M059J (cell line): Measurements from ENCODE around the gene PAX3. TPM values are rescaled to one million over a fixed set of nuclear protein-coding genes. Genes with fewer than 3 reads are reported as not detected.

Experiments
- DNase-seq: peaks from one replicate; pipeline ENCODE4 v3.0.0-alpha.2; 2012; ENCODE audit warnings: low read depth
- total RNA-seq: library from RNA; depleted of rRNA; stranded (reverse); fragments of >200 nt; shearing (Covaris generic); gene quantifications from 2 replicates; pipeline ENCODE4 v1.2.3, GENCODE V29; 2014

The PAX3 gene
- total RNA-seq, 1 experiment from 2014 or later, result 11.2 TPM

- peak; percentile 68 for DNase-seq
These were observed 1.7 kb downstream of the PAX3 start for GRCh38 chr2:222296911-222297599.

DNA sequence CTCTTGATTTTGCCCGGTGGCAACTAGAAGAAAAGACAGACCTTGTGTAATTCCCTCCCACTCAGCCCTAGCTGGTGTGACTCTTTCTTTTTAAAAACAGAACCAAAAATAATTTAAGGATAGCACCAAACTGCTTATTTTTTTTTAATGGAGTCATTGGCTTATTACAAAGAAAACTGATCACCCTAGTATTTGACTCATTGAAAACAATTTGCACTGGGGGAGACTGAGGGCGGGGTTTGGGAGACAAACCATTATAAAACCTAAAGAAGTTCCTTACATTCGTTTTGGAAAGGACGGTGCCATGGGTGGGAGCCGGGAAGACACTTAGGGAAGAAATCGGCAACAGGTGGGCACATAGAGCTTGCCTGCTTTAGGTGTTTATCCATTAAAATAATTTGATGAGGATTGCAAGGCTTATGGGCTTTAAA is 2.5 kb downstream of the PAX3 start:
- DNase-seq, result no peak

DNA sequence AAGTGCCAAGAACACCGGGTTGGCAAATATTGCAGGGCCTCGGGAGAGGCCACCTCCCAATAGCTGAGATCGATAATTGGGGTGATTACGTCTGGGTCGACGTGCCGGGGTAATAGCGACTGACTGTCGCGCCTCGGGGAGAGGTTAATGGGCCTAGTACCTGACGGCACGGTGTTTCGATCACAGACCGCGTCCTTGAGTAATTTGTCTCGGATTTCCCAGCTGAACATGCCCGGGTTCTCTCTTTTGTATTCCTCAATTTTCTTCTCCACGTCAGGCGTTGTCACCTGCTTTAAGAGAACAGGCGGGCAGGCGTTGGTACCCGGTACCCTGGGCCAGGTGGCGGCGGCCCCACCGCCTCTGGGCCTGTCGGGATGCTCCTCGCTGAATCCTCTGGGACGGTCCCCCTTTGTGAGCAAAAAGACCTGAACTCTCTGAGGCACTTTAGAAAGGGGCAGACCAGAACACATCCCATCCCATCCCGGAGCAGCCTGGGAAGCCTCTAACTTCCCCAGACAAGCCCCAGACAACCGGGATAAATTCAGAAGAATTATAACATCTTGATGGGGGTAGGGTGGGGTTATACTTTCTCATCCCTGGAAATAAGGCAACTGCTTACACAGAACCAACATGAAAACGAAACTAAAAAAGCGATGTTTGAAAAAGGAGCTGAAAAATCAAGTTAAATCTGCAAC is 3.3 kb downstream of the PAX3 start:
- DNase-seq, result no peak

DNA sequence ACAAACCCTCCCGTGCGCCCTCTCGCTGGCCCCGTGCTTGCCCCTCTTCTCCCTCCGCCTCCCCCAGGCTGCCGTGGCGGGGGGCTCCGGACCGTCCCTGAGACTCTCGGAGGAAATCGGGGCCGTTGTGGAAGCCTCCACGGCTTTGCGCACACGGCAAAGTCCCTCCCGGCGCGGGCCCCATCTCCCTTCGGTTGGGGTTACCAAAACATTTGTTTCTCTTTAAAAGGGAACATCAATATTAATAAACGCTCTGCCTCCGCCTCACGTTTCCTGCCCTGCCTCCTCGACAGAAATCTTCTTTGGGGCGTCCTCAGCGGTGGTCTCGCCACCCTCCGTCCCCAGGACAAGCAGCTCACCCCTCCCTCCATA is 3.8 kb downstream of the PAX3 start:
- DNase-seq, result no peak

DNA sequence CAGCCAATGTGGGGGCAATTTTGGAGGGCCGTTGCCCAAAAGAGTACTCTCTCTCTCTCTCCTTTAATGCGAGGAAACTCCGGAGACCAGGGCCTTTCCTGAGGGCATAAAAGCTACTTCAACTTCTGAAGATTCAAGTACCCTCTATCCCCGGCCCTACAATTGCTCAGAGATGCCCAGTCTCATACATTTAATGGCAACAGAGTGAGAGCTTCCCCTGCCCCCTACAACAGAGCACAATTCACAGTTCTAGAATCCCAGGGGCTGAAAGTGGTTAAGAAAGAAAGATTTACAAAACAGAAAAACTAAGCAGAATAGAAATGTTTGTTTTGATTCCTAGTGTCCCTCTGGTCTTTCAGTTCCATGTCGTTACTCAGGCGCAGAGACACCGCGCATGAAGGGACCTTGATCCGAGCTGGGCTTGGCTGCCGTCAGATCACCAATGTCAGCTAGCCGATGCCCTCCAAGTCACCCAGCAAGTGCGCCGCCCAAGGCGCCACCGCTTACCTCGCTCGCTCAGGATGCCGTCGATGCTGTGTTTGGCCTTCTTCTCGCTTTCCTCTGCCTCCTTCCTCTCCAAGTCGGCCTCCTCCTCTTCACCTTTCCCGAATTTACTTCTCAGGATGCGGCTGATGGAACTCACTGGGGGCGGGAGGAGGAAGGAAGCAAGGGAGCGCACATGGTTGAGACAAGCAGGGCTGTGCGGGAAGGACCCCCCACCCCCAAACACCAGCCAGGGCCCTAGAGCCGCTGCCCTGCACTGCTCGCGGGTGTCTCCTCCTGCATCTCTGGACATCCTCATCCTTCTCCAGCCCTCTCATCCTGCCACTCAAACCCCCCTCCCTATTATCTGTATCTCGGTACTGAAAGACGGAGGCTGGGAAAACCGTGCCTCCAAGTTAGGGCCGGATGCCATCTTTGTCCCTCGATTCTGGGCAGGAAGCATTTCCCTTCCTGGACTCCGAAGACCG is 4.9 kb downstream of the PAX3 start:
- DNase-seq, result no peak

GRCh38 chr2:222292149-222293134 is 6.4 kb downstream of the PAX3 start:
- DNase-seq, result no peak

GRCh38 chr2:222291485-222291841 is 7.3 kb downstream of the PAX3 start:
- DNase-seq, result no peak

DNA sequence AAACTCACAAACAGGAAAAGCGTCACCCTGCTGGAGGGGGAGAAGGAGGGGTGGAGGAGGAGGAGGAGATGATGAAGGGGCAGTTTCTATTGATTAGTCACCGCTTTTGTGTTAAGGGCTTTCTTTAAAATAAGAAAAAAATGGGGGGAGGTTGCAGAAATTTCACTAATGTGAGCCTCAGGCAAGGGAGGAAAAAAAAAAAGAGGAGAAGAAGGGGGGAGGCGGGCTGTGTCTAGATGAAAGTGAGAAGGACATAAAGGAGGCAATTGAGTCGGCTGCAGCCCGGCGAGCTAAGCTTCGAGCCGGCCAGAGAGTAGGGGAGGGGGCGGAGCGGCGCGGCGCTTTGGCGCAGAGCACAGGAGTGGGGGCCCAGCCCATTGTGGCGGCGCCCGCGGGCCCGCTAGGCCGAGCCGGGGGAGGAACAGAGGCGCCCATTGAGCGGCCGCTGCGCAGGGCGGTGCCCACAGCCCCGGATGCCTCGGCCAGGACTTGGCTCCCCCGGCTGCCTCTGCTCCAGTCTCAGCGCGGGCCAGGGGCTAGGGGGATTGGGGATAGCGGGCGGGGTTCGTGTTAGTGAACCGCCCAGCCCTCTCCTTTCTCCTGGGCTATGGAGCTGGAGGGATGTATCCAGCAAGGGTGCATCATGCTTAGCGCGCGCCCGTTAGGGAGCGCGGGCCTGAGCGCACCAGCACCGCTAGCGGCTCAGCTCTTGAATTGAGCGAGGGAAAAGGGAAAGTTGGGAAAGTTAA is 7.9 kb downstream of the PAX3 start:
- DNase-seq, result peak; percentile 78

DNA sequence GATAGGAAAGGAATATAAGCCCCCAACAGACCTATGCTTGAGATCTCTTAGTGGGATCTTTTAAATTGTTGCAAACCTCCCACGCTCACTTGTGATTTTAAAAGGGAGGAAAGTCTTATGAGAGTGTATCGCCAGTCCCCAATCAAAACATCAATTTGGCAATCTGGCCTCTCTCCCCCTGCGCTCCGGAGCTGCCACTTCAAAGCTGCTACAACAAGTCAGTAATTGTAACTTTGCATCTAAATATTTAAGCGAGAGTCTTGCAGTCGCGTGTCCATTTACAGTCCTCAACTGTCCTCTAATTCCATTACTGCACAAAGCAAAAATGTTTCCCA is 8.4 kb downstream of the PAX3 start:
- DNase-seq, result no peak

DNA sequence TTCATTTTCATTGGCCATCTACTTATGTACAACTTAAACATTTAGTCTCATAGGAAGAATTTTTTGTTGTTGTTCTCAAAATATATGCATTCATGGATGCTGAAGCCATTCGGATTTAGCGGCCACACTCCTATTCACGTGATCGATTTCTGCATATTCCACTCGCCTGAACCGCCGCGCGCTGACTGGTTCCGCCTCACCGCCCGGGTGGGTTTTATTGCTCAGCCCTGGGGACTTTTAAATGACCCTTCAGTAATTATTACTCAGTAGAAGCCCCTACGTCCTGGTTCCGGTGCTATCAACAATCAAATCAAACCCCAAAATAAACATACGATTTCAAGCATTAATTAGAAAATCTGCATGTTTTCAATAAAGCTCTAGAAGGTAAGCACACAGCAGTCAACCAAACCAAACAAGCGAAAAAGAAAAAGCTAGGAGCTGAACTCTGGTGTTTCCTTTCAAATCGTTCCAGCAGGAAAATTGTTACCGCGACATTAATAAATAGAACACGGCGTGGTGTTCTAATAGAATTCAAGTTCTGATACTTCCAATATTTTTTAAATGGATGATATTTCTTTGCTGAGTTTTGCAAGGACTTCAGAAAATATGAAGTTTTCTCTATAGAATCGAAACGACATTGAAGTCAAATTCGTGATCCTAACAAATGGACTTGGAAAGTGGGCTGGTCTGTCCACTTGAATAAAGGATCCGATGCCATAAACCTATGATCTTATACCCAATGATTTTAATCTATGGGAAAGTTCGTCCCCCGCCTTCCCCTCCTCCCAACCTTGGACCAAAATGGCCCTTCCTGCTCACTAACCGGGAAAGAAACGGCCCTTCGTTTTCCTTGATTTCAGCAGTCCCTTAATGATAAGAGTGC is 9.3 kb downstream of the PAX3 start:
- no peak for DNase-seq

DNA sequence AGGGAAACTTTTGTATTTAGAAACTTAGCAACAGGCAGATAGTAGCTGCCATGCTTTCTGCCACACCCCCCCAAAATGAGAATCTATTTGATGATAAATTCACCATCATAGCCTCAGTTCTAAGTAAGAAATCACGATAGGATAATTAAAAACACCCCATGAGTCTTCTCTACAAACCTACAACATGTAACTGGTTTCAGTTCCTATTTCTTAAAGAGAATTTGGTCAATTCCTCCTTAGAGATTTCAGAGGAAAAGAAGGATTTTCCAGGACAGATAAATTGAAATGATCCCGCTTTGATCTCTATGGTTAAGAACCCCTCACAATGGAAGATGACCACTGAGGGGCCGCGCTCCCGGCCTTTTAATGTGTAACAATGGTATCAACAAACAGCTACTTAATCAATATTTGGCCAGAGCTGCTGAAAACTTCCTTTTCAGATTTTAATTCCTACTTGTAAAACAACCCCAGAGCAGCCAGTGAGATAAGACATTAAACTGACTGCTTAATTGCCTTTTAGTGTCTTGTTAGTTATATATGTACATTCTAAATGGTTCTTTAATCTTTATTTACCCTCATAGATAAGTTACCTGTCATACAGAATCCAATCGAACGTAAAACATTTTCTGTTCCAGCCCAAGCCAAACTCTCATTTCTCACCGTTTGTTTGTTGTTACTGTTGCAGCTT is 10.1 kb downstream of the PAX3 start:
- DNase-seq, result no peak

DNA sequence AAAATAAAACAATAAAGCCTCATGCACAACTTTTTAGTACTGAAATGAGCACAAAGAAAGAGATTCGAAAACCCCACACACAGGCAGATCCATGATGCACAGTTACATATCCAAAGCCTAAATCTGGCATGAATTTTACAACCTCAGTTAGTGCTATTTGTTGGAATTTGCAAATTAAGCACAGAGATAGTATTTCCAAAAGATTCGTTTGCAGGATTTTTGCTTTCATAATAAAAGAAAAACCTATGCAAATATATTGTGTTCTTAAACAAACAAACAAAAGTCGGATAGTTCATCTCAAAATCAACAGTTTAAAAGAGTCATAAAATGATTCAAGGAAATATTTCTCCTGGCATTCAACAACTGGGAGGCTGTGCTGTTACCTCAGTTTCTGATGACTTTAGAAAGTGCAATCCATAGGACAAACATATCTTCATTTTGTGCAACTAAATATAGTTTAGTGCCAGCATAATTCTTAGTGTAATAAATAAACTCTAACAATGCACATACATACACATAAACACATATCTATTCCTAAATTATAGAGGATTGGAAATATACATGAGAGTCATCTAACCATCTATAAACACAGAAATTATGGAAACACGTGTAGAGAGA is 10.8 kb downstream of the PAX3 start:
- no peak for DNase-seq

GRCh38 chr2:222284466-222284865 is 14.3 kb downstream of the PAX3 start:
- DNase-seq, result no peak

DNA sequence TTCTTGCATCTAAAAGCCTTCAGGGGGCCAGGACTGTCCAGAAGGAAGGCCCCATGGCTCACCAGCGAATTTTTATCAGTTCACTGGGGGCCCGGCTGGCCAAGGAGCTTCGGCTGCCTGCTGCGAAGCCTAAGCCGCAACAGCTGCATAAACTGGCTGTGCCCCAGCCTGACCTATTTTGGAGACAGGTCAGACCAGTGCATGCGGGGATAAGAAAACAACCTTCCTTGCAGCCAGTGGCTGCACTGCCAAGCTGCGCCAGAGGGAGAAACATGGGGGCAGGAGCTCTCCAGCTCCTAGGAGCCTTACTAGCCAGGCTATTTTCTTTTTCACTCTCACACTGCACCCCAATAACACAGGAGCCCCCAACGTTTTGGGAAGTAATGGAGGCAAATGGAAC is 15.2 kb downstream of the PAX3 start:
- no peak for DNase-seq

GRCh38 chr2:222281506-222281905 is 17.3 kb downstream of the PAX3 start:
- DNase-seq, result peak; percentile 57

DNA sequence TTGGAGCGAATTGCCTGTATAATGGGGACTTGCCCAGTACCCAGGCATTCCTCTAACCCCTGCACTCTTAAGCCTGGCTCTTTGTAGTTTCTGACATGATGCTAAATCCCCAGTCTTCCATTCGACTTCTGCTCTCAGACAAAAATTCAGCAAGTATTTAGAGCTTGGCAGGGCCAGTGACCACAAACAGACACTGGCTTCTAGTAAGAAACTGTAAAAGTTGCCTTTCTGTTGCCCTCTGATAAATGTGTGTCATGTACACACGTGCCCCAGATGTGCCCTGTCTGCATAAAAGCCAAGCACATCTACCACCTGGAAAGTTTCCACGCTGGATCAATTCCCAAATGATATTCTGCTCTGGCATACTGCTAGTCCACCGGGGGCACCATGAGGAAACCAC is 18.0 kb downstream of the PAX3 start:
- DNase-seq, result peak; percentile 48

GRCh38 chr2:222272446-222273015 is 26.3 kb downstream of the PAX3 start:
- DNase-seq, result peak; percentile 14

GRCh38 chr2:222271854-222272253 is 26.9 kb downstream of the PAX3 start:
- DNase-seq, result no peak
